T-helper 2 cell treated with Interferon-gamma antibody and Interleukin-4, amounts not matched to agents 100 ng/mL and 5 ng/mL, for 36 hours (primary cell): ENCODE results near the gene MDFI. TPM values are rescaled to one million over a fixed set of nuclear protein-coding genes. Genes with fewer than 3 reads are reported as not detected.

Experiments
- intact Hi-C: fragments of 100-400 bp; cut with micrococcal nuclease; formaldehyde crosslinking; loops from one replicate; pipeline ENCODE4 v1.15.1; 2023
- total RNA-seq: library from RNA; stranded (reverse); gene quantifications from 2 replicates; pipeline ENCODE4 v1.2.3, GENCODE V29; 2022

The MDFI gene
- total RNA-seq, 1 donor from 2014 or later, result not detected

- intact Hi-C loops, result no loop called here
These were observed 33.1 kb downstream of the MDFI start for GRCh38 chr6:41671376-41671775.

GRCh38 chr6:41672016-41672415, 33.7 kb downstream of the MDFI start:
- intact Hi-C loops, result no loop called here

GRCh38 chr6:41672816-41673703, 34.8 kb downstream of the MDFI start:
- intact Hi-C loops, result no loop called here

- intact Hi-C loops, result no loop called here
These were observed 35.4 kb downstream of the MDFI start for GRCh38 chr6:41673704-41674000.

GRCh38 chr6:41674231-41675000, 36.1 kb downstream of the MDFI start:
- intact Hi-C loops, result no loop called here

GRCh38 chr6:41675176-41675775, 37.0 kb downstream of the MDFI start:
- intact Hi-C loops, result no loop called here

GRCh38 chr6:41675992-41676391, 37.7 kb downstream of the MDFI start:
- intact Hi-C loops, result no loop called here

- intact Hi-C loops, result no loop called here
These were observed 38.2 kb downstream of the MDFI start for GRCh38 chr6:41676431-41676830.

GRCh38 chr6:41677124-41677921, 39.1 kb downstream of the MDFI start:
- intact Hi-C loops, result no loop called here

- intact Hi-C loops, result no loop called here
These were observed 40.3 kb downstream of the MDFI start for GRCh38 chr6:41678511-41679084.

GRCh38 chr6:41679696-41680095, 41.4 kb downstream of the MDFI start:
- intact Hi-C loops, result no loop called here

- intact Hi-C loops, result no loop called here
These were observed 42.1 kb downstream of the MDFI start for GRCh38 chr6:41680182-41680965.

GRCh38 chr6:41682056-41682477, 43.8 kb downstream of the MDFI start:
- intact Hi-C loops, result loop anchor here (2.0 kb wide), 3 partner anchors 95 to 257 kb away; partner anchors contain the start of gene TOMM6

GRCh38 chr6:41682497-41683272, 44.4 kb downstream of the MDFI start:
- intact Hi-C loops, result loop anchor here (1.0 to 2.0 kb wide), 5 partner anchors 79 to 313 kb away; partner anchors contain the start of gene TOMM6

- intact Hi-C loops, result loop anchor here (1.0 to 2.0 kb wide), 5 partner anchors 80 to 314 kb away; partner anchors contain the start of gene TOMM6
These were observed 44.9 kb downstream of the MDFI start for GRCh38 chr6:41683273-41683522.

GRCh38 chr6:41683523-41684310, 45.4 kb downstream of the MDFI start:
- intact Hi-C loops, result loop anchor here (1.0 to 2.0 kb wide), 5 partner anchors 80 to 314 kb away; partner anchors contain the start of gene TOMM6

GRCh38 chr6:41684311-41685180, 46.3 kb downstream of the MDFI start:
- intact Hi-C loops, result no loop called here
